Neural progenitor cell (in vitro differentiated cells): ENCODE measurements around the gene NKD2.

ENCODE experiments used
- EZH2 ChIP-seq: fragments of 200-600 bp; sonication (generic); IDR thresholded peaks from 2 replicates; pipeline ENCODE4 v1.6.1; 2017; ENCODE audit warnings: antibody characterized with exemption, mild to moderate bottlenecking, moderate library complexity
- TF ChIP-seq, protein P1 (sequence below): fragments of 200-600 bp; sonication (generic); IDR thresholded peaks from 2 replicates; pipeline ENCODE4 v1.5.1; 2017; ENCODE audit warnings: antibody characterized with exemption, mild to moderate bottlenecking

DNA sequence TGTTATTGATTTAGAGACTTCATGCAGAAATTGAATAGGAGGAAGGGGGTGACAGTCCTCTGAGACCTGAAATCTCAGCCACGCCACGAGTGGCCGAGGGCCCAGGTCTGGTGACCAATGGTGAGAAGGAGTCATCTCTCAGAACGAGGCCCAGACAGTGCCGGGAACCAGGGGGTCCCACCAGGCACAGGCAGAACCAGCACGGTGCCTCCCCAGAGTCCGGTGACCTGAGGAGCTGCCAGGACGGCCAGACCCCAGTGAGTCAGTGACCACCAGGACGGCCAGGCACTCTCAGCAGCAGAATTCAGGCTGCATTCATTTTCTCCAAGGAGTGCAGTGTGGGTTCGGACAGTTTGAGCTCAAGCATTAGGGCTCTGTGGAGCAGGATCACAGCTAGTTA lies 43.8 kb upstream of the NKD2 start:
- TF ChIP-seq EZH2, result no peak
- TF ChIP-seq, protein P1, sequence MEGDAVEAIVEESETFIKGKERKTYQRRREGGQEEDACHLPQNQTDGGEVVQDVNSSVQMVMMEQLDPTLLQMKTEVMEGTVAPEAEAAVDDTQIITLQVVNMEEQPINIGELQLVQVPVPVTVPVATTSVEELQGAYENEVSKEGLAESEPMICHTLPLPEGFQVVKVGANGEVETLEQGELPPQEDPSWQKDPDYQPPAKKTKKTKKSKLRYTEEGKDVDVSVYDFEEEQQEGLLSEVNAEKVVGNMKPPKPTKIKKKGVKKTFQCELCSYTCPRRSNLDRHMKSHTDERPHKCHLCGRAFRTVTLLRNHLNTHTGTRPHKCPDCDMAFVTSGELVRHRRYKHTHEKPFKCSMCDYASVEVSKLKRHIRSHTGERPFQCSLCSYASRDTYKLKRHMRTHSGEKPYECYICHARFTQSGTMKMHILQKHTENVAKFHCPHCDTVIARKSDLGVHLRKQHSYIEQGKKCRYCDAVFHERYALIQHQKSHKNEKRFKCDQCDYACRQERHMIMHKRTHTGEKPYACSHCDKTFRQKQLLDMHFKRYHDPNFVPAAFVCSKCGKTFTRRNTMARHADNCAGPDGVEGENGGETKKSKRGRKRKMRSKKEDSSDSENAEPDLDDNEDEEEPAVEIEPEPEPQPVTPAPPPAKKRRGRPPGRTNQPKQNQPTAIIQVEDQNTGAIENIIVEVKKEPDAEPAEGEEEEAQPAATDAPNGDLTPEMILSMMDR, result no peak
